Sigmoid colon (tissue), 4 donors: ENCODE results near the gene SP1.

ENCODE experiments used
- CTCF ChIP-seq, 4 experiments: fragments of 450-650 bp in 3 of 4; fragments of 200-600 bp in 1 of 4; IDR thresholded peaks; one replicate each; pipeline ENCODE4 v1.5.1; 2016 to 2019; ENCODE audit warnings: antibody characterized with exemption in 4 of 4, mild to moderate bottlenecking in 3 of 4, moderate library complexity in 2 of 4
- EP300 ChIP-seq, 4 donors: sonication (generic); formaldehyde crosslinking; IDR thresholded peaks; one replicate each; pipeline ENCODE4 v1.6.1; 2017; ENCODE audit warnings: antibody characterized with exemption in 4 of 4
- POLR2A ChIP-seq, 2 donors: fragments of 450-650 bp; IDR thresholded peaks; one replicate each; pipeline ENCODE4 v1.6.1; 2016; ENCODE audit warnings: antibody characterized with exemption in 2 of 2, mild to moderate bottlenecking in 2 of 2, moderate library complexity in 2 of 2
- POLR2AphosphoS5 ChIP-seq, 4 donors: sonication (generic); formaldehyde crosslinking; IDR thresholded peaks; one replicate each; pipeline ENCODE4 v1.6.1; 2017; ENCODE audit warnings: antibody characterized with exemption in 4 of 4

DNA sequence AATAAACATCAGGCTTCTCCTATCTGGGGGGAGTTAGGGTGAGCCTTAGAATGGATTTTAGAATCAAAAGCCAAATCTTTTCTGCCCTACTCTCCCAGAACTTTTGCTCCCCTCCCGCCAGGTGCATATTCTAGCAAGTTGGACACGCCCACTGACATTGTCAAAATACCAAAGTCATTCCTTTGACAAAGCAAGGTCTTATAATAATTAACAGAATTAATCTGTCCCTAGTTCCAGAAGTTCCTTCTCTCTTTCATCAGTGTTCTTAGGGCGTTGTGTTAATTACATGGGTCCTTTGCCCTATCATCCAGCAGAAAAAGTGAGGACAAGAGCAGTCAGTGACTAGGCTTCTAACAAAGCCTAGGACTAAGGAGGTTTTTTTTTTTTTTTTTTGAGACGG lies 64.0 kb downstream of the SP1 start:
- TF ChIP-seq CTCF (IDR thresholded peaks at IDR 0.05): no peak
- no peak for TF ChIP-seq POLR2A (IDR thresholded peaks at IDR 0.05)
- TF ChIP-seq EP300 (IDR thresholded peaks at IDR 0.05): no peak
- no peak for TF ChIP-seq POLR2AphosphoS5 (IDR thresholded peaks at IDR 0.05)
